Epithelial cell of esophagus (primary cell): ENCODE data around the gene AGK.
A peak's percentile ranks its signal among the peaks of the same experiment; 100 is the strongest.
"Not testable (repeated sequence)": the region's sequence is repeated elsewhere in the genome, so short reads cannot be mapped to it uniquely, and the experiment has no call there.

Experiments used
- DNase-seq: peaks from one replicate; pipeline ENCODE4 v3.0.0; 2010; ENCODE audit warnings: low read depth
- H3K4me3 ChIP-seq: 2 replicates; pipeline ENCODE4 v1.5.1; 2011; ENCODE audit warnings: mild to moderate bottlenecking, low read length, control low read depth
- TF ChIP-seq, protein P1 (sequence below): IDR thresholded peaks from 2 replicates; pipeline ENCODE4 v1.5.1; 2011; ENCODE audit warnings: low read depth, mild to moderate bottlenecking, low read length, control low read depth, inconsistent platforms; ENCODE audit not compliant: insufficient read depth; ENCODE audit errors: missing control alignments

The AGK gene

DNA sequence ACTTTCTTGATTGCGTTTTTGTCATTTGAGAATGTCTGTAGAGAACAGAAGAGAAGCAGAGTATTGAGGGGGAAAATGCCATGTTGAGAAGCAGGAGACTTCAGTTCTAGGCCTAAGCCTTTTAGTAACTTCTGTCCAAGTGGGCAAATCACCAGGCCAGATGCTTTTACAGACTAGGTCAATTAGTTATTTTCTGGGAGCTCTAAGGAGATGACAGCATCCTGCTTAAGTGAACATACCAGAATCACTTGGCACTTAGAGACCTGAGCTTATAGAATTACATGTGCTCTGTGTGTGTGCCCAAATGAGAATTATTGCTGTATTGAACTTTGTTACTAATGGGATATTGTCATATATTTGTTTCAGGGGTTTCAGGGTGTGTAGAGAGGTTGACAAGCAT lies 24.0 kb downstream of the AGK start:
- H3K4me3 ChIP-seq = no peak overlapping the region
- TF ChIP-seq, protein P1, sequence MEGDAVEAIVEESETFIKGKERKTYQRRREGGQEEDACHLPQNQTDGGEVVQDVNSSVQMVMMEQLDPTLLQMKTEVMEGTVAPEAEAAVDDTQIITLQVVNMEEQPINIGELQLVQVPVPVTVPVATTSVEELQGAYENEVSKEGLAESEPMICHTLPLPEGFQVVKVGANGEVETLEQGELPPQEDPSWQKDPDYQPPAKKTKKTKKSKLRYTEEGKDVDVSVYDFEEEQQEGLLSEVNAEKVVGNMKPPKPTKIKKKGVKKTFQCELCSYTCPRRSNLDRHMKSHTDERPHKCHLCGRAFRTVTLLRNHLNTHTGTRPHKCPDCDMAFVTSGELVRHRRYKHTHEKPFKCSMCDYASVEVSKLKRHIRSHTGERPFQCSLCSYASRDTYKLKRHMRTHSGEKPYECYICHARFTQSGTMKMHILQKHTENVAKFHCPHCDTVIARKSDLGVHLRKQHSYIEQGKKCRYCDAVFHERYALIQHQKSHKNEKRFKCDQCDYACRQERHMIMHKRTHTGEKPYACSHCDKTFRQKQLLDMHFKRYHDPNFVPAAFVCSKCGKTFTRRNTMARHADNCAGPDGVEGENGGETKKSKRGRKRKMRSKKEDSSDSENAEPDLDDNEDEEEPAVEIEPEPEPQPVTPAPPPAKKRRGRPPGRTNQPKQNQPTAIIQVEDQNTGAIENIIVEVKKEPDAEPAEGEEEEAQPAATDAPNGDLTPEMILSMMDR = no peak
- no peak for DNase-seq

DNA sequence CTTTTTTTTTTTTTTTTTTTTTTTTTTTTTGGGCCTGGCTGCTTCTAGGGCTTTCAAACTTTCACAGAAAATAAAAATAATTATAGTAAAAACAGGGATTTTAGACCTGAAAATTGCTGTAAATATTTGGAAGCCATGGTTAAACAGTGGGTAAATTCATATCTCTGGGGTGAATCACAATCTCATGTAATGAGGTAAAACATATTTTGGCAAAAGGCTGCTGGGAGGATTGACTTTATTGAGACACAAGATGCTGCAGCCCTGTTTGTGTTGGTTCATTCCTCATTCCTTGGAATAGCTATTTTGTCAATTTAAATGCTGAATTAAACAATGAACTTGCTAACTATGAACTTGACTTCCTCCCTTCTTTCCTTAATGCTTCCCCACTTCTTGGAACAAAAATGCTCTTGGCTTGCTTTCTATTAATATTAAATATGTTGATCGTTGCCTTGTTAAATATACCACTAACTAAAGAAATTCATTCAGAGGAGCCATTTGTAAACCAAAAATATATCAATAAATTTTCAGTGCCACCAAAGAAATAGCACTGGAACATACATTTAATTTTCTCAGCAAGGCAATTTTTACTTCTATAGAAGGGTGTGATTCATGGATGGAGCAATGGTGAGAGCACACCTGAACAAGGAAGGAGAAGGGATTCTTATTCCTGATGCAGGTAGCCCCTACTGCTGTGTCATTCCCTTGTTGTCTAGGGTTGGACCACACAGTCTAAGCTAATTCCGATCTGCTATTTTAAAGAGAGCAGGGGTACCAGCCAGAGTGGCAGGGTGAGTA lies 24.6 kb downstream of the AGK start:
- H3K4me3 ChIP-seq = no peak overlapping the region
- no peak for DNase-seq
- TF ChIP-seq, protein P1 = no peak

DNA sequence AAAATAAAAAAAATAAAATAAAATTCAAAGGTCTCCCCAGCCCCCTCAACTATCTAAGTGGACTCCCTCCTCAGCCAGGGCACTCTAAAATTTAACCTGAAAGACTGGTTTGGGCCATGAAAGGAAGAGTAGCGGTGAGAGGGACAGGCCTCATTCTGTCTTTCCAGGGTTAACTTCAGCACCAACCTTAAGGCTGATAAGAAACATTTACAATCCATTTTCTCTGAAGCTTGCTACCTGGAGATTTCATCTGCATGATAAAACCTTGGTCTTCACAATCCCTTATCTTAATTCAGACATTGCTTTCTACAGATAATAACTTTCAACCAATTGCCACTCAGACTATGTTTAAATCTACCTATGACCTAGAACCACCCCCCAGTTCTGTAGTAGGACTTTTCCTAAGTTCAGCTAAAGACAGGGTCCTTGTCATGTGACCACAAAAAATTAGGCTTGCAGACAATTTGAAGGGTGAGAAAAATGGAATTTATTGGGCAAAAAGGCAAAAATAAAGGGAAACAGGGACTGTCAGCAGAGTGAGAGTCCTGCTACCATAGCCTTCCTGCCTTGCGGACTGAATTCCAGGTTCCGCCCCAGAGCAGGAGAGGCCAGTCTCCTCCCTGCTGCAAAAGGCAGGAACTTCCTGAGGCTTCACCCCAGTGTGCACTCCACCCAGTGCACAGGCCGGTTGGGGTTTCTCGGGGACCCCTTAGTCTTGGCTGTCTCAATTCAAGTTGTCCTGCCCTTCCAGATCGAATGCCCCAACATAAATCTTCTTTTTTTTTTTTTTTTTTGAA lies 26.0 kb downstream of the AGK start:
- TF ChIP-seq, protein P1 = no peak
- DNase-seq = no peak
- no peak overlapping the region for H3K4me3 ChIP-seq

DNA sequence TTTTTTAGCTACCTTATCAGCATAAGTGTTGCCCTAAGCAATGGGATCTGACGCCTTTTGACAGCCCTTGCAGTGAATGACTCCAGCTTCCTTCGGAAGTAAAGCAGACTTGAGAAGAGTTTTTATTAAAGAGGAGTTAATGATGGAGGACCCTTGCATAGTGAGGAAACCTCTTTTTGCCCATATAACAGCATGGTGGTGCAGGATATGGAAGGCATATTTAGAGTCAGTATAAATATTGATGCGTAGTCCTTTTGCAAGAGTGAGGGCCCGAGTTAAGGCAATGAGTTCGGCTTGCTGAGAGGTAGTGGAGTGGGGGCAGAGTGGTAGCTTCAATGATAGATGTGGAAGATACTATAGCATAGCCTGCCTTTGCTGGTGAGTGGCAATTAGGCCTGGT lies 28.7 kb downstream of the AGK start:
- not testable (repeated sequence) for DNase-seq, H3K4me3 ChIP-seq

DNA sequence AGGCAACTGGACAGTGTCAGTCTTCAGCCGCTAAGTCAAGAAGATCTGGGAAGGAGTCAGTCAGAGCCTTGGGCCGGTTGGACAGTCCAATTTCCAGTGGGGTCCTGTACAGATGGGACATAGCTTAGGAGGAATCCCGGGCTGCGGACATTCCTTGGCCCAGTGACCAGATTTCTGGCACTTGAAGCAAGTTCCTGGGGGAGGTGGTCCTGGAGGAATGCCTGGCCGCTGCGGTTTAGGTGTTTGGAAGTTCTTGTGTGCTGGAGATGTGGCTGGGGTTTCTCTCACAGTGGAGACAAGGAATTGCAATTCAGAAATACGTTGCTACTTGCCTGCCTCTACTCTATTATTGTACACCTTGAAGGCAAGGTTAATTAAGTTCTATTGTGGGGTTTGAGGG lies 30.9 kb downstream of the AGK start:
- not testable (repeated sequence) for H3K4me3 ChIP-seq, DNase-seq

DNA sequence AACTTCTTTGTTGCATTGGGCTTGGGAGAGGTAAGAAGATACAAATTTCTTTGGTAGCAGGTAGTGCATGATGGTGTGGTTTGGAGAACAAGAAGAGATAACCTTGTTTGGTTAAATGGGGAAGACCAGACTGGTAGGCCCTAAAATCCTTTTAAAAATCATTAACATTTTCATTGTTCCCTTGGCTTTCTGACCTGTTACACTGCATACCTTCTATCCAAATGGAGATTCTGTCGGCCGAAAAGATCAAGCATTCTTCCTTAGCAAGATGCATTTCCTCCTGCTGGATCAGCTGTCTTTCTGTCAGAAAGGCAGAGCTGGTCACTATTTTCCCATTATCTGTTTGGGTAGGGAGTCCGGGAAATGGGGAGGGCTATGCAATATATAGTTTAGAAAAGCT lies 33.7 kb downstream of the AGK start:
- DNase-seq = no peak
- TF ChIP-seq, protein P1 = no peak
- H3K4me3 ChIP-seq = no peak overlapping the region

DNA sequence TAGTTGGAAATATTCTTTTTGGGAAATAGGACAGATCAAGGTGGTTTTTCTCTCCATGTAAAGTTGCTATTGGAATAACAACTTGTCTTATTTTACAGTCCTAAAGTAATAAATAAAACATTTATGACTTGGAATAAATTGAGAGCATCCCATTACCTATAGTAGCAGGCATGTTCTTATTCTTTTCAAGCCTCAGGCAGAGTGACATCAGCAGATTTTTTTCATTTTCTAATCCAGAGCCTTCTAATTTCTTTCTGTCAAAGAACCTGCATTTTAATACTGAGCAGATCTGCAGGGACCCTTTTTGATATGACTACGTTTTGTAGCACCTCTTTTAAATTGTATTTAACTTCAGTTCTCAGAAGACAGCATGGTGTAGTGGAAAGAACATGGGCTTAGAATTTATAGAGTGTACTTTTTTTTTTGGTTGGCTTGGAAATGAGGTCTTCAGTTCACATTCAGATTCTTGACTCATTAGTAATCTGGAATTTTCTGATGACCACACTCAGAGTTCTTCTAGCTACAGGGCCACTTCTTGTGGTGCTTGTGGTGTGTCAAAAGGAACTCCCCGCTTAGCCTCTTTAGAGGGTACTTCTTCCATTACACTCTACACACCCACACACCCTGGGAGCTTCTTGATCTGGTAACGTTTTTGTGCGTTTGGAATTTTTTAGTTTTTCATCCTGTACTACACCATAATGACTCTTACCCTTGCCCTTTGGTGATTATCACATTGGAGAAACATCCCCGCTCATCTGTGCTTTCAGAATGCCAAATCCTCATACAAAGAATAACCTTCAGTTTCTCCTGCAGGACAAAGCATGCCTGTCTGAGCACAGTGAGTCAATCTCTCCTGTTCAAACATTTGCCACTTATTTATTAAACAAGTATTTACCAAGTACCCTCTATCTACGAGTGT lies 34.6 kb downstream of the AGK start:
- peak; percentile 78 for DNase-seq
- no peak overlapping the region for H3K4me3 ChIP-seq

More for the DNA sequence above, 34.6 kb downstream of the AGK start:
- TF ChIP-seq, protein P1 = no peak
